ENCODE results near the gene SLC37A4. TPM values are rescaled to one million over a fixed set of nuclear protein-coding genes. Genes with fewer than 3 reads are reported as not detected.

Gene SLC37A4
- total RNA-seq: 12.5 and 17.0 TPM in 2 replicates

DNA sequence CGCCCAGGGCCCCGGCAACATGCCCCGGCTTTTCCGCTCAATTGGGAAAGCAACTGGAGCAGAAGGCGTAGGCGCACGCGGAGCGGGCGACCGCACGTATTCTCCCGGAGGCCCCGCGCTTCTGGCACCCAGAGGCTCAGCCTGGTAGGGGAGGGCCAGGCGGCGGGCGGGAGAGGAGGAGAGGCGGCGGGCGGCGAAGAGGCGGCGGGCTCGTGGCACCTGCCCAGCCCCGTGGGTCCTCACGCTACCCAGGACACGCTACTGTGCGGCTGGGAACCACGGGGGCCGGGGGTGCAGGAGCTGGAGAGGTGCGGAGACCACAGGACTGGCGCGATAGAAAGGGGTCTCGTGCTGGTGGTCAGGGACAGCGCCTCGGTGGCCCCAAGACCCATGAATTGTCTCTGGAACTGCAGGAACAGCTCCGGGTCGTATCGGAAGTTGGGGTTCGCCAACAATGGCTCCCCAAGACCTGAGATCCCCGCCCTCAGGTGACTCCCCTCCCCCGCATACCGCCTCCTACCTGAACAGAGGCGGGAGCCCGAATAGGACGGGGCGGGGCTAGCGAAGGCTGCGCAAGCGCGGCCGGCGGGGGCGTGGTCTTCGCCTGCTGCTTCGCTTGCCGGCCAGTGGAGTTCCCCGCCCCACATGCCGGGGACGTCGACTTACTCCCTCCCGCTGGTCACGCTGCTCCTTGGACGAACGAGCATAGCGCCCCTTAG is at the start of gene SLC37A4:
Gene SLC37A4 (minus strand): TSS at position 549 of the 719 bp plus-strand sequence.

DNA sequence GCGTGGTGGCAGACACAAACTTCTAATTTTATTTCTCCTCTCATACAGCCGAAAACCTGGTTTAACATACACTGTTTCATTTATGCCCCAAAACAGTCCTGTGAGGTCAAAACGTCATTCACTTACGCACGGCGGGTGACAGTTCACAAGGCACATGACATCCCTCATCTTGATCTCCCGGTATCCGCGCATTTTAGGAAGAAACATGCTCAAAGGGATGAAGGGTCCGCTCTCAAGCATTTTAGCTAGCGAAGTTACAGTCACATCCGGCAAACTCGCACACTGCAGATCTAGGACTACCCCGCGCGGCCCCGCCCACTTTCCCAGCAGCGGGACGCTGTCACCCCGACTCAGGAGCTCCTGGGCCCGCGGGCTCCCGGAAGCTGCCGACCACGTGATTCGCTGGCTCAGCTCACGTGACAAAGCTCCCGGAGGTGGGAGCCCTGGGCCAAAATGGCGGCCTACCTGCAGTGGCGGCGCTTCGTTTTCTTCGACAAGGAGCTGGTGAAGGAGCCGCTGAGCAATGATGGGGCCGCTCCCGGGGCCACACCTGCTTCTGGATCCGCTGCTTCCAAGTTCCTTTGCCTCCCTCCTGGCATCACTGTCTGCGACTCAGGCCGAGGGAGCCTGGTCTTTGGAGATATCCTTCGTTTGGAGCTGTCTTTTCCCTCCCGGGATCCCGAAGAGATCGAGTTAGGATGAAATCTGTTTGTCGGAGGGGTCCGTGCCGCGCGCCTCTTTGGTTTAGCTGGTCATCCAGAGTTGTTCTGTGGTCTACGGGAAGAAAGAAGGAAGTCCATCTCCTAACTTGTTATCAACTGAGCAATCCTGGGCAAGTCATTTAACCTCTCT is 36.9 kb upstream of the SLC37A4 start, which contains the start of gene VPS11:
Gene VPS11 (plus strand): TSS at position 448 of the 852 bp plus-strand sequence. CDS start 6 bp downstream, at position 454.

DNA sequence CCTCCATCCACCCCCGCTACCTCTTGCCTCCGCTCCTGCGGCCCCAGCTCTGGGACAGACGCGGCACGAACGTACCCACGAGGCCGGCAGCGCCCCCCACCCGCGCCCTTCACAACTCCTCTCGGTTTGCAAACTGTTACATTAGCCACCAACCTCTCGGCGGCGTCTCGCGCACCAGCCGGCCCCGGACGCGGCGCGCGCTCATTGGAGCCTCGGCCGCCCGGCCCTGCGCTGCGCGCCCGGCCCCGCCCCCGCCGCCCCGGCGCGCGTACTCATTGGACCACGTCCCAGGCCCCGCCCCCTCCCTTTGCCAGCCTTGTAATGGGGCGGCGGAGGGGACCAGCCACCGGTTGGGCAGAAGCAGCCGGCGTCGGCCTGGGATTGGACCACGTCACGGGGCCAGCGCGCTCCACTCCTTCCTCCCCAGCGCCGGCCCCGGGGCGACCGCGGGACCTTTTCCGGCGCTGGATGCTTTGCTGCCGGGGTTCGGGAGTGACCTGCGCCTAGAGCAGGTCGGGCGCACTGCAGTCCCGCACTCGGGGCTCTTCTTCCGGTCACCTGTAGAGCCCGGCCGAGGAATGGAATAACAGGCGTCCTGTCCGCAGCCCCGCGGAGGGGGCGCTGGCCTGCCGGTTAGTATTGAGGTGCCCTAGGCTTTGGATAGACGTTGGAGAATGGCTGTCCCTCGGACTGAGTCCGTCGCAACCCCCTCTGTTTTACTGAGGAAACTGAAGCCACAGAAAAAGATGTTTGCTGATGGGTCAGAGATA is 26.5 kb upstream of the SLC37A4 start, which contains the start of gene HYOU1:
Gene HYOU1 (minus strand): TSS at position 206 of the 770 bp plus-strand sequence. CDS start 1,045 bp downstream, outside the sequence.

DNA sequence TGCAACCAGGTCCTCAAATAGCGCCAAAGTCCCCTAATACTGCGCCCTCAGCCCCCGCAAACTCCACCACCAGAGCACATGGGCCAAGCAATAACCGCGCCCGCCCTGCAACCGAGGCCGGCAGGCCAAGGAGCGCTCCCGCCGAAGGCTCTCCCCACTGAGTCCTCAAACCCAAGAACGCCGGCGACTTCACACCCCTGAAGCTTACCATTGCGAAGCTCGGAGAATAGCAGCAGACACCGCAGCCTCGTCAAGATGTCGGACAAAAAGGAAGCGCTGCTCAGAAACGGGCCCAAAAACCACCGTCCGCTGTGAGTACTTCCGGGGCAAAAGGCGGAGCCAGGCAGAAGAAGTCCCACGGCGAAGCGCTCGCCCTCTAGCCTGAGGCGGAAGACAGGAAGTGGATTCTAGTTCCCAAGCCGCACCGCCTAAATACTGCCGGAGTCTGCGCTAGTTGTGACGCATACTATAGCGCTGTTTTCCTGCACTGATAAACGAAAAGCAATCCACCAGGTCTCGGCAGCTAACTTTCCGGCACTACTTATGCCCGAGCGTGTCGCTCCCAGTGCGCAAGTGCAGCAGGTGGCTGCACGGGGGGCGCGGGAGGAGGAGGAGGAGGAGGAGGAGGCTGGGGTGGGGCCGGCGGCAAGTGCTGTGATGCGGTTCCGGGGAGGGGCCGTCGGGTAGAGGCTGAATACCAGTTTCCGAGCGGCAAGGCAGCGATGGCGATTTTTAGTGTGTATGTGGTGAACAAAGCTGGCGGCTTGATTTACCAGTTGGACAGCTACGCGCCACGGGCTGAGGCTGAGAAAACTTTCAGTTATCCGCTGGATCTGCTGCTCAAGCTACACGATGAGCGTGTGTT is 12.4 kb downstream of the SLC37A4 start, which contains the start of the genes RPS25 and TRAPPC4:
Gene RPS25 (minus strand): TSS at position 270 of the 865 bp plus-strand sequence. CDS start 59 bp downstream, at position 211.
Gene TRAPPC4 (plus strand): TSS at position 693 of the 865 bp plus-strand sequence. CDS start 30 bp downstream, at position 723.

DNA sequence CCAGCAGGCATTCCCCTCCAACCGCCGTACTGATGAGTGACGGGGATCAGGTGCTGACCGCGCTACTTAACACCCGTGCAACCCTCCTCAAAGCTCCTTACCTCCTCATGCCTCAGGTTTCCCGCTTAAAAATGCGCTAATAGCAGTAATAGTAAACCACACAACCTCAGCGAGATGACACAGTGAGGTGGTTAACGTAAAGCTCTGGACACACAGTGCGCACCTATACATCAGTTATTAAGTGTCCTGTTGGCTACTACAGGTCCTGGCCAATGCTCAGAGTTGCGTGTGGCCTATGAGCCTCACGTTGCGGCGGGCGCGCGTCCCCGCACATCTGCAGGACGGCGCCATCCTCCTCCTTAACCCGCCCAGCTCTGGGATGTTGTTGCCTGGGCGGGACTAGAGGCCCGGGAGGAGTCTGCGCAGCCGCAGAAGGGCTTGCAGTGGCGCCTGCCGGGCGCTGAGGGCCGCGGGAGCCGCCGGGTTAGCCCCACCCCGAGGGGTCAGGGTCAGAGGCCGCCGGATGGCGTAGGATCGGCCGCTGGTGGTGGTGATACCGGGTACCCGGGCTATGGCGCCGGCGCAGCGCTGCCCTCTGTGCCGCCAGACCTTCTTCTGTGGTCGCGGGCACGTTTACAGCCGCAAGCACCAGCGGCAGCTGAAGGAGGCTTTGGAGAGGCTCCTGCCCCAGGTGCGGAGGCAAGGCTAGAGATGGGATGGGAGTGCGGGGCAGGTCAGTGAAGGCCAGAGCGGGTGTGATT is 32.9 kb downstream of the SLC37A4 start, which contains the start of gene CENATAC:
Gene CENATAC (plus strand): TSS at position 512 of the 761 bp plus-strand sequence. CDS start 60 bp downstream, at position 572.

Other genes starting within 250 kb of the SLC37A4 start
- 76.4 and 159 TPM in 2 replicates for gene DDX6, start 239.7 kb downstream of the SLC37A4 start, total RNA-seq
- not detected in 2 replicates for gene CXCR5, start 147.0 kb downstream of the SLC37A4 start, total RNA-seq
- 7.3 and 24.8 TPM in 2 replicates for gene BCL9L, start 105.0 kb downstream of the SLC37A4 start, total RNA-seq
- not detected in 2 replicates for gene UPK2, start 74.6 kb downstream of the SLC37A4 start, total RNA-seq
- gene FOXR1, start 59.1 kb downstream of the SLC37A4 start, total RNA-seq: not detected in 2 replicates
- 10.2 and 20.0 TPM in 2 replicates for gene CENATAC, start 32.7 kb downstream of the SLC37A4 start, total RNA-seq
- 385 and 658 TPM in 2 replicates for gene RPS25, start 12.5 kb downstream of the SLC37A4 start, total RNA-seq
- gene TRAPPC4, start 12.1 kb downstream of the SLC37A4 start, total RNA-seq: 87.9 and 137 TPM in 2 replicates
- 125 and 188 TPM in 2 replicates for gene HYOU1, start 26.3 kb upstream of the SLC37A4 start, total RNA-seq
- gene VPS11, start 36.9 kb upstream of the SLC37A4 start, total RNA-seq: 19.8 and 35.4 TPM in 2 replicates
- gene HMBS, start 54.0 kb upstream of the SLC37A4 start, total RNA-seq: 2.5 and 2.6 TPM in 2 replicates
- 9.4 and 26.6 TPM in 2 replicates for gene DPAGT1, start 71.0 kb upstream of the SLC37A4 start, total RNA-seq
- 2.1 and 4.5 TPM in 2 replicates for gene C2CD2L, start 76.5 kb upstream of the SLC37A4 start, total RNA-seq
- gene HINFP, start 90.7 kb upstream of the SLC37A4 start, total RNA-seq: 11.8 and 23.6 TPM in 2 replicates
- gene ABCG4, start 118.2 kb upstream of the SLC37A4 start, total RNA-seq: under 0.01 TPM in 1 of 2 replicates, not detected in the other
- 11.7 and 19.3 TPM in 2 replicates for gene NLRX1, start 137.8 kb upstream of the SLC37A4 start, total RNA-seq
- not detected in 2 replicates for gene NHERF4, start 154.6 kb upstream of the SLC37A4 start, total RNA-seq
- 8.3 and 18.8 TPM in 2 replicates for gene CBL, start 175.5 kb upstream of the SLC37A4 start, total RNA-seq